HuH-7 (cell line): Measurements from ENCODE around the gene CGRRF1.
A peak's percentile ranks its signal among the peaks of the same experiment; 100 is the strongest.

ENCODE experiments used
- DNase-seq: peaks from one replicate; pipeline ENCODE4 v3.0.0; 2011; ENCODE audit warnings: low spot score

The CGRRF1 gene

DNA sequence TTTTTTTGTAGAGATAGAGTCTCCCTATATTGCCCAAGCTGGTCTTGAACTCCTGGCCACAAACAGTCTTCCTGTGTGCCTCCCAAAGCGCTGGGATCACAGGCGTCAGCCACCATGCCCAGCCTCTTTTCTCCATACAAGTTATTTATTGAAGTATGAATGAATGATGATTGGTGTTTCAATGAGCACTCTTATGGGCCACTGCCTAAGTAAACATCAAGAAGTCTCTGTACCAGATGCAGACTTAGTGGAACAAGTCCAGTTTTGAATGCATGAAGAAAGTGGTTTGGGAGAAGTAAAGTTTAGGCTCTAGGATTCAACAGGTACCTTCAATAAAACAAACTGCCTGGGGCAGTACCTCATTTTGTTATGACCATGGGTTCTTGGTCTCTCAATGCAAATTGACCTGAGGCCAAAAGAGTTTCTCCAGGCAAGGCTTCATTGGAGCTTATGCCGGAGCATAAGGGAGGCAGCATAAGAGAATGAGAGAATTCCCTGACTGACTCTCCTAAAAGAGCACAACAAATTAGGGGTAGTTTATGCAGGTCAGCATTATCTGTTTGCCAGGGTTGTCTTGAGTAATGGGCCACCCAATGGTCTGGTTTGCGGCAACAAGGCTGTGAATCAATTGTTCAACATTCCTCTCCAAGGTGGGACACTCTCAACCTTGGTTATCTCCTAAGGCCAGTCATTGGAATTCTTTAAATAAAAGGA, 19.8 kb upstream of the CGRRF1 start:
- DNase-seq: no peak

DNA sequence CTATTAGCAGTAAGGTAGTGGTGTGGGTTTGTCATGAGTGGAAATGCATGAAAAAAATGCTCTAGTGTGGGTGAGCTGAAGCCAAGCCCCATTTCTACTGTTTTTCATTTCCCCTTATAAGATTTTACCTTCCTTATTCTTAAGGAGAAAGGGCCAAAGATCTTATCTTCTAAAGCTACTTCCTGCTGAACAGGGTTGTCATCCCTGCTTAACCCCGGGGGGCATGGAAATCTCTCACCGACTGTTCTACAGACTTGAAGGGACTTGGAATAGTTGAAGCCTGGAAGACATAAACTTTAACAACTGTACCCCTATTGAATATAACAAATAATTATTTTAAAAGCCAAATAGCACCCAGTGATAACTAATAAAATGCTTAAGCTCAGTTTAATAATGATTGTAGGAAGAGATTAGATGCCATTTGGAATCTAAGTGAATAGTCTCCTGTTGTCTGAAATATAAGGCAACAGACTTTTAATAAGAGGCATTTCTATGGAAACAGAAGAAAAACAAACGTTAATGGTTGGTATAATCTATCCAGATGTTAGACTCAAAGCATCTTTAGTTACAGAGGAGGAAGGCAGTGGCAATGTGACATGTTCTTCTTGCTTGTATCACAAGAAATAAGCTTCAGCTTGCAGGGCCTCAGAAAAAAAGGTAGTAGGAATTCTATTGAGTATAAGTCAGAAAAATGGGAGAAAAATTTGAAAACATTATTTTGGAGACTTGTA, 19.1 kb upstream of the CGRRF1 start:
- no peak for DNase-seq

DNA sequence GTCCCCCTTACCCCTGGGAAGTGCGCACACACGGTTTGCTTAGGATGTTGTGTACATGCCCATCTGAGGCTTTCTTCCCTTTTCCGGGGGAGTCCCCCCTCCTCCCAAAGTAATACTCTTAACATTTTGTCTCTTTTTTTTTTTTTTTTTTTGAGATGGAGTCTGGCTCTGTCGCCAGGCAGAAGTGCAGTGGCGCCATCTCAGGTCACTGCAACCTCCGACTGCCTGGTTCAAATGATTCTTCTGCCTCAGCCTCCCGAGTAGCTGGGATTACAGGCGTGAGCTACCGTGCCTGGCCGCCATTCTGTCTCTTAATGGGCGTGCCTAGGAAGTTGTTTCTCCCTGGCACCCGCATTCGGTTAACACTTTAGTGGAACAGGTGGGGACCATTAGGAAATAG, 16.4 kb upstream of the CGRRF1 start:
- DNase-seq: no peak

DNA sequence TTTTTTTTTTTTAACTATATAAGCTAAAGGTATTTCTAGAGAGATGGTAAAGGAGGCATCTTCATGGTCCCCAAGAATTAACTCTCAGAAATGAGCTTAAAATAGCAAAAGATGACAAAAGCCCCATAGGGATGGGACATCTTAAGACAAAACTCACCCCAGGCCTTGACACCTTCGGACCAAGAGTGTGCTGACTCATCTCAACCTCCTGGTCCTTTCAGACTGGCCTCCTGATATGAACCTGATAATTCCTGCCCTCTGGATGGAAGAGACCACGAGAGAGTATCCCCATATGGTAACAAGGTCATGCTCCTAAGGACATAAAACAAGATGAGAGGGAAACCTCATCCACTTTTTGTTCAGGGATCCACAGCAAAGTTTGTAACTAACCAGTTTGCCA, 12.5 kb upstream of the CGRRF1 start:
- DNase-seq: no peak

DNA sequence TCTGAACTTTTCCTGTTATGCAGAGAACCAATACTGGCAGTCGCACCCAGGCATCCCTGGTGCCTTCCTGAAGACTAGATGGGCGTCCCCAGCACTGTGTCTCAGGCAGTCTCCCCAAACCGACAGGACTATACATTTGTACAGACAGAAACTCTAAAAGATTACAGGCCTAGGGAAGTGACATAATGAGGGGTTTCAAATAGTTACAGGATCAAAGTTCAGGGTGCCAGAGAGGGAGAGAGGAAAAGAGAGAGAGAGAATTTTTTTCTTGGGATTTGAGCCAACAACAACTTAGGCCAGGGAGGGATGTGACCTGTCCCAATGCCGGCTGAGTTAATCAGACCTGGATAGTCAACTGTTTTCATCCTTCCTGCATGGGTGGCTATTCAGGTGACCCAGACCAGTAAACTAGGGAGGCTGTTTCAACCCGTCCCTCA, 11.6 kb upstream of the CGRRF1 start:
- no peak for DNase-seq

DNA sequence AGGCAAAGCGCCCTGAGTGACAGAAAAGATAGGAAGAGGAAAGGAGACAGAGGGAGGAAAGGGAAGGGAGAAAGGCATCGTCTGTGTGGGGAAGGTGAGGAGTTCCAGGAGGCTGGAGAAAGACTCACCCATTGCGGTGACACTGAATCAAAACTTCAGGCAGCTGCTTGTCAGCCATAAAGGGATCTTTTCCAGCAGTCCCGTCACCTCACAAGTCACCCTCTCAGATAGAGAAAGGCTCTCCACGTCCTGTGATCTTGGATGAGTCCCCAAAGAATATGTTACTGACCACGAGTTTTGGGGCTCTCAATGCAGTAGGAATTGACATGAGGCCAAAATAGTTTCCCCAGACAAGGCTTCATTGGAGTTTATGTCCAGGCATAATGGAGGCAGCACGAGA, 11.1 kb upstream of the CGRRF1 start:
- no peak for DNase-seq

DNA sequence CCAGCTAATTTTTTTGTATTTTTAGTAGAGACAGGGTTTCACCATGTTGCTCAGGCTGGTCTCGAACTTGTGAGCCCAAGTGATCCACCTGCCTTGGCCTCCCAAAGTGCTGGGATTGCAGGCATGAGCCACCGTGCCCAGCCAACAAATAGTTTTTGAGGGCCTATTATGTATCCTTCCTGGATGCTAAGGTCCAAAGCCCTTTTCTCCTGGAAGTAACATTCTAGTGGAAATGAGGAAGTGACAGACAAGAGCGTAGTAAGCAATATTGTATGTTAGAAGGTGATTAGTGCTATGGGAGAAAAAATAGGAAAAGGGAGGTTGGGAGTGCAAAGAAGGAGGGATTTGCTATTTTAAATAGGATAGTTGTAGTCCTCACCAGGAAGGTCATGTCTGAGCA, 9.0 kb upstream of the CGRRF1 start:
- no peak for DNase-seq

DNA sequence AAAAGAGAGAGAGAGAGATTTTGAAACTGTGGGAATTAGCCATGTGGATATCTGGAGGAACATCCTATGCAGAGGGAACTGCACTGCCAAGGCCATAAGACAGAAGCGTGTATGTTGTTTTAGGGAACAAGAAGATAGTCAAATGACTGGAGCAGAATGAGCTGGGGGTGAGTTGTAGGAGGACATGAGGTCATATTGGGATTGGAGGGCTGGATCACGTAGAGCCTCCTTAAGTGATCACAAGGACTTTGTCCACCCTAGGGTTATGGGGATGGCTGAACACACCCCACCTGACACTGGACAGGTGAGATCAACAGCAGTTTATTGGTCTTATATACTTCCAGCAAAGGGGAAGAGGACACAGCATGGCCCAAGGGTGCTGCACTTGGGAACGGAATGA, 8.2 kb upstream of the CGRRF1 start:
- no peak for DNase-seq

DNA sequence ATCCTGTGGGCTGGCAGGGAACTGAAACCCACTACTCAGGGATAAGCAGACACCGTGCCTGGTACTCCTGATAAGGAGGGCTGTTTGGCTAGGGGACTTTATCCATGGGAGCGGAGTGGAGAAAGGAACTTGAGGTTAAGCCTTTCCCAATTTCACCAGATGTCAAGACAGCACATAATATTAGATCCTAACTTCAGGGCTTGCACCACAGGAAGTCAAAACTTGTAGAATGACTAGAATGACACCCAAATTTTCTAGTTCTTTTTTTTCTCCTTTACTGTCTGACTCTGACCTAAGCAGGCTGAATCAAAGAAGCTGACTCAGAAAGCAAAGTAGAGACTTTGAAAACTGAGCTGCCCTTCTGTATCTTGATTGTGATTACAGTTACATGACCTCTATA, 7.1 kb upstream of the CGRRF1 start:
- DNase-seq: no peak

DNA sequence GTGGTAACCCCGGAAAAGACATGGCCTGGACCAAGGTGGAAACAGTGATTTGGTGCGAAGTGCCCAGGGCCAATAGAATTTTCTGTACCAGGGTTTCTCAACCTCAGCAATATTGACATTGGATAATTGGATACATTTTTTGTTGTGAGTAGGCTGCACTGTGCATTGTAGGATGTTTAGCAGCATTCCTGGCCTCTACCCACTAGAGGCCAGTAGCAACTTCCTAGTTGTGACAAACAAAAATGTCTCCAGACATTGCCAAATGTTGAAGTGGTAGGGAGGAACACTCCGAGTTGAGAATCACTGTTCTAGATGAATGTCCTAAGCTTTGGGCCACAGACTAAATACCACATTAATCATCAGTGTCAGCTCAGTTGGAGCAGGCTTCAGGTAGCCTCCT, 6.2 kb upstream of the CGRRF1 start:
- no peak for DNase-seq

DNA sequence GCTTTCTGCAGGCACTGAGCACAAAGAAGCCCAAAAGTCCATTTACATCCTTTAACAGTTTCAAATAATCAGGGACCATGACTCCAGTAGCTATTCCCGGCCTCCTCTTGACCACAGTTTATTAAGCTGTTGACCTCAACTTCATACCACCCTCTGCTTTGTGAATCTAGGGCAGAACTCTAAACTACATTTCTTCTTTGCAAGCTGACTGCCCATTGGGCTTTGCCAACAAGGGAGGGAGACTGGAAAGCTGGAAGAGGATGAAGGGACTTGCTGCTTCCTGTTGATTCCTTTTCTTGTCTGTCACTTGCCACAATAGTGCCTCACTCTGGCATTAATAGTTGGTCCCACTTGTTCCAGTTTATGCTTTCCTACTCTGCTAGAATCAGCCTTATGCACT, 2.7 kb downstream of the CGRRF1 start:
- no peak for DNase-seq

DNA sequence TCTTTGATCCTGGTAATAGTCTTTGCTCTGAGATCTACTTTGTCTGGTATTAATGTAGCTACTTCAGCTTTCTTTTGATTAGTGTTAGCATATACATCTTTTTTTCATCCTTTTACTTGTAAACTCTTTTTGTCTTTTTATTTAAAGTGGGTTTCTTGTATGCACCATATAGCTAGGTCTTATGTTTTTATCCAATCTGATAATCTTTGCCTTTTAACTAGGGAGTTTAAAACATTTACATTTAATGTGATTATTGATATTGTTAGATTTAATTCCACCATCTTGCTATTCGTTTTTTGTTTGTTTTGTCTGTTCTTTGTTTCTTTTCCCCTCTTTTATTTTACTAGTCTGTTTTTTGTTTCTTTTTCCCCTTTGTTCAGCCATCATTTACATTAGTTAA, 6.0 kb downstream of the CGRRF1 start:
- DNase-seq: no peak

DNA sequence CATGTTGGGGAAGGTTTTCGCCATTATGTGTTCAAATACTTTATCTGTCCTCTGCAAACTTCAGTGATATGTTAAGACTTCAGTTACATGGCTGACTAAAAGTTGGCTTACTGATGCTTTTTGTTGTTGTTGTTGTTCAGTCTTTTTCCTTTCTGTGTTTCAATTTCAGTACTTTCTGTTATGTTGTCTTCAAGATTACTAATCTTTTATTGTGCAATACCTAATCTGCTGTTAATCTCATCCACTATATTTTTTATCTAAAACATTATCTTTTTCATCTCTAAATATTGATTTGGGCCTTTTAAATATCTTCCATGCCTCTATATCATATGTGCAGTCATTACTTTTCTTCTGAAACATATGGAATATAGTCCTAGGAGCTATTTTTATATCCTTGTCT, 7.0 kb downstream of the CGRRF1 start:
- no peak for DNase-seq

DNA sequence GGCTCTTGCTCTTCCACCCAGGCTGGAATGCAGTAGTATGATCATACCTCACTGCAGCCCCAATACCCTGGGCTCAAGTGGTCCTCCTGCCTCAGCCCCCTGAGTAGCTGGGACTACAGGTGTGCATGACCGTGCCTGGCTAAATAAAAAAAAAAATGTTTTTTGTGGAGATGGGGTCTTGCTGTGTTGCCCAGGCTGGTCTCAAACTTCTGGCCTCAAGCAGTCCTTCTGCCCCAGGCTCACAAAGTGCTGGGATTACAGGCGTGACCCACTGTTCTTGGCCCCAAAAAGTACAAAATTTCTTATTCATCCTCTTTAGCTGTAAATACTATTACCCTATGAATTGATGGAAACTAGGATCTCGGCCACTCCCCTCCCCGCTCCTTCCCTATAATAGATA, 14.7 kb downstream of the CGRRF1 start:
- DNase-seq: no peak

DNA sequence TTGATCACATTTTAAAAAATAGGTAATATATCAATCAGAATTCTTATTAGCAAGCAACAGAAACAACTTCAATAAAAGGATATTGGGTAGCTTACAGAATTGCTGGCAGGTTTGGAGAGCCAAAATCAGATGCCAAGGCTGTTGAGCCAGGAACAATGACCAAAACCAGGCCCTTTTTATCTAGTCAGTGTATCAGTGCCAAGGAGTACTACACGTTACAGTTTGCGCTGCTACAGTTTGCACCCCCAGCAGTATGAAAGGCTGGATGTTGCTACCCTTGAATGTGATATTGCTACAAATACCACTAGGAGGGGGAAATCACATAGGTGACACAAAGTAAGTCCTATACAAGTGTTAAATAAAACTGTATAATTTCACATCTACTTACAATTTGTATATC, 19.3 kb downstream of the CGRRF1 start:
- DNase-seq: no peak

DNA sequence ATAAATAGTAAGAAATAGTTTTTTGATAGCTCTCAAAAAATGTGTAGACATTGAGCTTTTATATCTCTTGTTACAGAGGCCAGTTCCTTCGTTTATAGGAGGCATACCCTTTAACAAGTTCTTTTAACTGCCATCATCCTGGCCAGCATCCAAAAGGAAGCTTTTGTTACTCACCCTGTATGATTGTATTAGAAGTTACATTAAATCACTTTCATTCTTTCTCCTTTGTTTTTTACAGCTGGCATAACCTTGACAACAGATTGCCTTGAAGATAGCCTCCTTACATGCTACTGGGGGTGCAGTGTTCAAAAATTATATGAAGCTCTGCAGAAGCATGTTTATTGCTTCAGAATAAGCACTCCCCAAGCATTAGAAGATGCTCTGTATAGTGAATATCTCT, 20.1 kb downstream of the CGRRF1 start:
- no peak for DNase-seq

DNA sequence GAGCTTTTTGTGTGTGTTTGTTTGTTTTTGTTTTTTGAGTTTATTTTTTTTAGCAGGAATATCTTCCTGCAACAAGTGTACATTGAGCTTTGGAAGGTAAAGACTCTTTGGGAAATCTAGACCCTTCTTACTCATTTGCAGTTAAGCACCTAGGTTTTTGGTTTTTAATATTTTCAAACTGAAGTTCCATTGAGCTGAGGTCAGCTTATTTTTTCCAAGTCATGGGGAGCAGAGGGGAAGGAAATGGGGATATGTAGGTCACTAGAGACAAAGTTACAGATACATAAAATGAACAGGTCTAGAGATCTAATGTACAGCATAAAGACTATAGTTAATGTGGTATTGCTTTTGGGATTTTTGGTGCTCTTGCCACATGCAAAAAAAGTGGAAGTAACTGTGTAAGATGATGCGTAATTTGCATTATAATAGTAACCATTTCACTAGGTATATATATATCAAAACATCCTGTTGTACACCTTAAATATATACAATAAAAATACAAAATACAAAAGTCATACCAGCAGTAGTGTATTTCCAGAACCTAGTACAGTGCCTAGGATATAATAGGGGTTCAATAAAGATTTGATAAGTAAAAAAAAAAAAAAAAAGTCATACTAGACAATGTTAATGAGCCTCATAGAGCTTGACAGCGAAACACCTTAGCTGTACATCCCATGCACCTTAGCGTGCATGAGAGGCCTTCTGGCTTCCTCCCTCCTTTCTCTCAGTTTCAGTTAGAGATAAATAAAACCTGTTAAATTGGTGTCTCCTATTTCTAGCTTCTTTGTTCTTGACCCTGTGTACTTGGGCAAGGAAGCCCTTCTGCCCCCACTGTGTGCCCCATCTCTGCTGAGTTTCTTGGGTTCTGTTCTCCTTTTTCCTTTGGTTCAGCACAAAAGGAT, 22.7 kb downstream of the CGRRF1 start:
- DNase-seq: no peak

DNA sequence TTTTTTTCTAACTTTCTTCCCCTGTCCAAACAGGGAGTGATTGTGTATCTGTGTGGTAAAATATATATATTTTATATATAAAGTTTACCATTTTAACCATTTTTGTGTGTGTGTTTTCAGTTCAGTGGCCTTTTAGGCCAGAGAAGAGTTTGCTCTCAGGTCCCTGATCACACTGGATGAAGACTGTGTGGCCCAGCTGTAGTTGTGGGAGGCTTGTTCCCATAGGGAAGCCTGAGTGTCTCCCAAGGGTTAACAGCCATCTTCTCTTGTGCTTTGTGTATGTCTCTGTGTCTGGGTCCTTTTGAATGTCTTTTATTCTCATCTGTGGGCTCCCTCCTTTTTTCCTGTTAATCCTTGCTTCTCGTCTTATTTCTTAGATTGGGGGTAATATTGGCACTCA, 23.4 kb downstream of the CGRRF1 start:
- DNase-seq: no peak

DNA sequence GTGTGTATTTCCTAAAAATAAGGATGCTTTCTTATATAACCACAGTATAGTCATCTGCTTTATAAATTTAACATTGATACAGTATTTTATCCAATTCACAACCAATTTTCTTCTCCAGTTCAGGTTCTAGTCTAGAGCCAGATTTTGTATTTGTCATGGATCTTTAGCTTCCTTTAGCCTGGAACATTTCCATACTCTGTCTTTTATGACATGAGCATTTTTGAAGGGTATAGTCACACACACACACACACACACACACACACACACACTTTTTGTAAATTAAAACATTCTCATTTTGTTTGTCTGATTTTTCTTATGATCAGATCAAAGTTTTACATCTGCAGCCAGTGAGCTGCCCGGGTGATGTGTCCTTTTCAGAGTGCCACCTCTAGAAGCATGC, 25.4 kb downstream of the CGRRF1 start:
- no peak for DNase-seq

DNA sequence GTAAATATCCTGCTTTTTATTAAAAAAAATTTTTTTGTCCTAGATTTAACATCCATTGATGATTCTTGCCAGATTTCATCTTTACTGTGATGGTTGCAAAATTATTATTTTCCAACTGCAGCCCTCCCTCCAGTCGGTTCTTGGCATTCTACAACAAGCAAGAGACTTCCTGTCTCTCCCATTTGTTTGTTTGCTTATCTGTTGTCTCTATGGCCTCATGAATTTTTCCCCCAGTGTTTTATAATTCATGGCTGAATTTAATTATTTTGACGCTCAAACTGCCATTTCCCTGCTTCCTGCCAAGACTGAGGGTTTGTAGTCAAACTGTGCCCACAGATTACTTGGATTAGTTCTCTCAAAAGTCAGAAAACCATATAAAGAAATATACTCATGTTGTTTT, 25.9 kb downstream of the CGRRF1 start:
- no peak for DNase-seq

DNA sequence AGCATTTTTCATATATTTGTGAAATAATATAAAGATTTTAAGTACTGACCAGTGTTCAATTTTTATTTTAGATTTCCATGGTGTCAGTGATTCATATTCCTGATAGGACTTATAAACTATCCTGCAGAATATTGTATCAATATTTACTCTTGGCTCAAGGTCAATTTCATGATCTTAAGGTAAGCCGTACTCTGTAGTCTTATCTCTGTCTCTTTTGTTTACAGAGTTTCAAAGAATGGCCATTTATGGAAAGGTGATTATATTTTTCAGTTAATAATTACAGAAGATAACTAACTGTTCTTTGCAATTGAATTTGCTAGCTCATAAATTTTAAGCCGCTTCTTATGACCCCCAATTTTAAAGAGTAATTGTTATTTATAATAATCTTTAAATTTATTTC, 27.9 kb downstream of the CGRRF1 start:
- peak; percentile 19 for DNase-seq

DNA sequence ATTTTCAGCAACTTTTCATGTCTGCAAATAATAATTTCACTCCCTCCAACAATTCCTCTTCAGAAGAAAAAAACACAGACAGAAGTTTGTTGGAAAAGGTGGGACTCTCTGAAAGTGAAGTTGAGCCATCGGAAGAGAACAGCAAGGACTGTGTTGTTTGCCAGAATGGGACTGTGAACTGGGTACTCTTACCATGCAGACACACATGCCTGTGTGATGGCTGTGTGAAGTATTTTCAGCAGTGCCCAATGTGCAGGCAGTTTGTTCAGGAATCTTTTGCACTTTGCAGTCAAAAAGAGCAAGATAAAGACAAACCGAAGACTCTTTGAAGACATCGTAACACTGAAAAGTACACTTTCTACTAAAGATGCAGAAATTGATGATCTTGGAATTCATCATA, 28.3 kb downstream of the CGRRF1 start:
- DNase-seq: peak; percentile 28

DNA sequence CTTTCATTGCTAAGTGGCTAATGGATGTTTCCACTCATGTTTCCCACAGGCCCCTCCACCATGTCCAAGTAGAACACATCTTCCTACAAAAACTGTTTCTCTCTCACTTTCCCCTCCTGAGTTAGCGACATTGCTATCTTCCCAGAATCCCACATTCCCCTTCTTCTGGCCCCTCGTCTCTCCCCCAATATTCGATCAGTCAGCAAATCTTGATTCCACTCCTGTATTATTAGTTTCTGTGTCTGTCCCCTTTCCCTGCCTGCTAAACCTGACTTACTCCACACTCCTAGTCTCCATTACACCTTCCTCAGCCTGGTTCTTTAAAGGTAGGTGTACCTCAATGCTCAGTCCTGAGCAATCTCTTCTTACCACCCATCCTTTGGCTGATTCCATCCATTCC, 37.9 kb downstream of the CGRRF1 start:
- DNase-seq: no peak
